ENCODE results near the gene PPP6R2.

PPP6R2 gene

DNA sequence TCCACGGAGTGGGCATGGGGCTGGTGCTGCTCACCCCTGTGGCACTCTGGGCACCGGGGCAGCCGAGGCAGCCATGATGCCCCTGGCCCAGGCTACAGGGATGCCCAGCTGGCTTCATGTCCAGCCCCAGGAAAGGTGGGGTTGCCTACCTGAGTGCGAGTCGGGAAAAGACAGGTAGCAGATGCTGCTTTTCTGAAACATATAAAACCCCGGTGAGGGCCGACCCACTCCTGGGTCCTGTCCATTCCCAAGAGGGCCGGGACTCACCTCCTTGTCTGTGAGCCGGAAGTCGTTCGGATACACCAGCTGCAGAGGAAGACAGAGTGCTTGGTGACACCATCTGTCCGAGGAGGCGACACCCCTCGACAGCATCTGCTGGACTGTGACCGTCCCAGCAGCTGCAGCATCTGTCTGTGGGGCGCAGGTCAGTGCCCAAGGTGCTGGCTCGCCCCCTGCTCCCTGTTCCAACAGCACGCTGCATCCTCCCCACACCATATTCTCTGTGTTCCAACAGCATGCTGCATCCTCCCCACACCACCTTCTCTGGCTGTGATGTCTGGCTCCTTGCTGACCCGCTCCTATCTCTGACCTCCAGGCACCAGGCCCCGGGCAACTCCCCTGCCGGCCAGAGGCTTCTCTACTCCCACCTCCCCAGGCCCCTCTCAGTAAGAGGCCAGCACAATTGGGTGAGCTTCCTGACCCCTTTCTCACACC, 24.3 kb upstream of the PPP6R2 start (continued):
- TF ChIP-seq, protein P1, sequence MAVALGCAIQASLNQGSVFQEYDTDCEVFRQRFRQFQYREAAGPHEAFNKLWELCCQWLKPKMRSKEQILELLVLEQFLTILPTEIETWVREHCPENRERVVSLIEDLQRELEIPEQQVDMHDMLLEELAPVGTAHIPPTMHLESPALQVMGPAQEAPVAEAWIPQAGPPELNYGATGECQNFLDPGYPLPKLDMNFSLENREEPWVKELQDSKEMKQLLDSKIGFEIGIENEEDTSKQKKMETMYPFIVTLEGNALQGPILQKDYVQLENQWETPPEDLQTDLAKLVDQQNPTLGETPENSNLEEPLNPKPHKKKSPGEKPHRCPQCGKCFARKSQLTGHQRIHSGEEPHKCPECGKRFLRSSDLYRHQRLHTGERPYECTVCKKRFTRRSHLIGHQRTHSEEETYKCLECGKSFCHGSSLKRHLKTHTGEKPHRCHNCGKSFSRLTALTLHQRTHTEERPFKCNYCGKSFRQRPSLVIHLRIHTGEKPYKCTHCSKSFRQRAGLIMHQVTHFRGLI (tag by site-specific recombination; IDR thresholded peaks at IDR 0.05), result no peak
- TF ChIP-seq, protein P2, sequence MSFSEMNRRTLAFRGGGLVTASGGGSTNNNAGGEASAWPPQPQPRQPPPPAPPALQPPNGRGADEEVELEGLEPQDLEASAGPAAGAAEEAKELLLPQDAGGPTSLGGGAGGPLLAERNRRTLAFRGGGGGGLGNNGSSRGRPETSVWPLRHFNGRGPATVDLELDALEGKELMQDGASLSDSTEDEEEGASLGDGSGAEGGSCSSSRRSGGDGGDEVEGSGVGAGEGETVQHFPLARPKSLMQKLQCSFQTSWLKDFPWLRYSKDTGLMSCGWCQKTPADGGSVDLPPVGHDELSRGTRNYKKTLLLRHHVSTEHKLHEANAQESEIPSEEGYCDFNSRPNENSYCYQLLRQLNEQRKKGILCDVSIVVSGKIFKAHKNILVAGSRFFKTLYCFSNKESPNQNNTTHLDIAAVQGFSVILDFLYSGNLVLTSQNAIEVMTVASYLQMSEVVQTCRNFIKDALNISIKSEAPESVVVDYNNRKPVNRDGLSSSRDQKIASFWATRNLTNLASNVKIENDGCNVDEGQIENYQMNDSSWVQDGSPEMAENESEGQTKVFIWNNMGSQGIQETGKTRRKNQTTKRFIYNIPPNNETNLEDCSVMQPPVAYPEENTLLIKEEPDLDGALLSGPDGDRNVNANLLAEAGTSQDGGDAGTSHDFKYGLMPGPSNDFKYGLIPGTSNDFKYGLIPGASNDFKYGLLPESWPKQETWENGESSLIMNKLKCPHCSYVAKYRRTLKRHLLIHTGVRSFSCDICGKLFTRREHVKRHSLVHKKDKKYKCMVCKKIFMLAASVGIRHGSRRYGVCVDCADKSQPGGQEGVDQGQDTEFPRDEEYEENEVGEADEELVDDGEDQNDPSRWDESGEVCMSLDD (tag by site-specific recombination; IDR thresholded peaks at IDR 0.05), result no peak
- no peak for TF ChIP-seq ZNF548 (tag by site-specific recombination; IDR thresholded peaks at IDR 0.05)
- TF ChIP-seq KLF16 (tag by site-specific recombination; IDR thresholded peaks at IDR 0.05), result no peak
- no peak for TF ChIP-seq ZNF707 (tag by site-specific recombination; IDR thresholded peaks at IDR 0.05)
- TF ChIP-seq ZNF660 (tag by site-specific recombination; IDR thresholded peaks at IDR 0.05), result no peak
- TF ChIP-seq, protein P3, sequence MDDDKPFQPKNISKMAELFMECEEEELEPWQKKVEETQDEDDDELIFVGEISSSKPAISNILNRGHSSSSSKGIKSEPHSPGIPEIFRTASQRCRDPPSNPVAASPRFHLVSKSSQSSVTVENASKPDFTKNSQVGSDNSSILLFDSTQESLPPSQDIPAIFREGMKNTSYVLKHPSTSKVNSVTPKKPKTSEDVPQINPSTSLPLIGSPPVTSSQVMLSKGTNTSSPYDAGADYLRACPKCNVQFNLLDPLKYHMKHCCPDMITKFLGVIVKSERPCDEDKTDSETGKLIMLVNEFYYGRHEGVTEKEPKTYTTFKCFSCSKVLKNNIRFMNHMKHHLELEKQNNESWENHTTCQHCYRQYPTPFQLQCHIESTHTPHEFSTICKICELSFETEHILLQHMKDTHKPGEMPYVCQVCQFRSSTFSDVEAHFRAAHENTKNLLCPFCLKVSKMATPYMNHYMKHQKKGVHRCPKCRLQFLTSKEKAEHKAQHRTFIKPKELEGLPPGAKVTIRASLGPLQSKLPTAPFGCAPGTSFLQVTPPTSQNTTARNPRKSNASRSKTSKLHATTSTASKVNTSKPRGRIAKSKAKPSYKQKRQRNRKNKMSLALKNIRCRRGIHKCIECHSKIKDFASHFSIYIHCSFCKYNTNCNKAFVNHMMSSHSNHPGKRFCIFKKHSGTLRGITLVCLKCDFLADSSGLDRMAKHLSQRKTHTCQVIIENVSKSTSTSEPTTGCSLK (tag by site-specific recombination; IDR thresholded peaks at IDR 0.05), result no peak
- TF ChIP-seq, protein P4, sequence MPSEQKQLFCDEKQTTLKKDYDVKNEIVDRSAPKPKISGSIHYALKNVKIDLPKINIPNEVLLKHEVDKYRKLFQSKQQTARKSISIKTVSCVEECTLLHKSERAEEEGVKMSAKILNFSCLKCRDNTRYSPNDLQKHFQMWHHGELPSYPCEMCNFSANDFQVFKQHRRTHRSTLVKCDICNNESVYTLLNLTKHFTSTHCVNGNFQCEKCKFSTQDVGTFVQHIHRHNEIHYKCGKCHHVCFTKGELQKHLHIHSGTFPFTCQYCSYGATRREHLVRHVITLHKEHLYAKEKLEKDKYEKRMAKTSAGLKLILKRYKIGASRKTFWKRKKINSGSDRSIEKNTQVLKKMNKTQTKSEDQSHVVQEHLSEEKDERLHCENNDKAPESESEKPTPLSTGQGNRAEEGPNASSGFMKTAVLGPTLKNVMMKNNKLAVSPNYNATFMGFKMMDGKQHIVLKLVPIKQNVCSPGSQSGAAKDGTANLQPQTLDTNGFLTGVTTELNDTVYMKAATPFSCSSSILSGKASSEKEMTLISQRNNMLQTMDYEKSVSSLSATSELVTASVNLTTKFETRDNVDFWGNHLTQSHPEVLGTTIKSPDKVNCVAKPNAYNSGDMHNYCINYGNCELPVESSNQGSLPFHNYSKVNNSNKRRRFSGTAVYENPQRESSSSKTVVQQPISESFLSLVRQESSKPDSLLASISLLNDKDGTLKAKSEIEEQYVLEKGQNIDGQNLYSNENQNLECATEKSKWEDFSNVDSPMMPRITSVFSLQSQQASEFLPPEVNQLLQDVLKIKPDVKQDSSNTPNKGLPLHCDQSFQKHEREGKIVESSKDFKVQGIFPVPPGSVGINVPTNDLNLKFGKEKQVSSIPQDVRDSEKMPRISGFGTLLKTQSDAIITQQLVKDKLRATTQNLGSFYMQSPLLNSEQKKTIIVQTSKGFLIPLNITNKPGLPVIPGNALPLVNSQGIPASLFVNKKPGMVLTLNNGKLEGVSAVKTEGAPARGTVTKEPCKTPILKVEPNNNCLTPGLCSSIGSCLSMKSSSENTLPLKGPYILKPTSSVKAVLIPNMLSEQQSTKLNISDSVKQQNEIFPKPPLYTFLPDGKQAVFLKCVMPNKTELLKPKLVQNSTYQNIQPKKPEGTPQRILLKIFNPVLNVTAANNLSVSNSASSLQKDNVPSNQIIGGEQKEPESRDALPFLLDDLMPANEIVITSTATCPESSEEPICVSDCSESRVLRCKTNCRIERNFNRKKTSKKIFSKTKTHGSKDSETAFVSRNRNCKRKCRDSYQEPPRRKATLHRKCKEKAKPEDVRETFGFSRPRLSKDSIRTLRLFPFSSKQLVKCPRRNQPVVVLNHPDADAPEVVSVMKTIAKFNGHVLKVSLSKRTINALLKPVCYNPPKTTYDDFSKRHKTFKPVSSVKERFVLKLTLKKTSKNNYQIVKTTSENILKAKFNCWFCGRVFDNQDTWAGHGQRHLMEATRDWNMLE (tag by site-specific recombination; conservative IDR thresholded peaks at IDR 0.05; ENCODE audit: low read depth), result no peak
- TF ChIP-seq, protein P5, sequence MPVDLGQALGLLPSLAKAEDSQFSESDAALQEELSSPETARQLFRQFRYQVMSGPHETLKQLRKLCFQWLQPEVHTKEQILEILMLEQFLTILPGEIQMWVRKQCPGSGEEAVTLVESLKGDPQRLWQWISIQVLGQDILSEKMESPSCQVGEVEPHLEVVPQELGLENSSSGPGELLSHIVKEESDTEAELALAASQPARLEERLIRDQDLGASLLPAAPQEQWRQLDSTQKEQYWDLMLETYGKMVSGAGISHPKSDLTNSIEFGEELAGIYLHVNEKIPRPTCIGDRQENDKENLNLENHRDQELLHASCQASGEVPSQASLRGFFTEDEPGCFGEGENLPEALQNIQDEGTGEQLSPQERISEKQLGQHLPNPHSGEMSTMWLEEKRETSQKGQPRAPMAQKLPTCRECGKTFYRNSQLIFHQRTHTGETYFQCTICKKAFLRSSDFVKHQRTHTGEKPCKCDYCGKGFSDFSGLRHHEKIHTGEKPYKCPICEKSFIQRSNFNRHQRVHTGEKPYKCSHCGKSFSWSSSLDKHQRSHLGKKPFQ (tag by site-specific recombination; IDR thresholded peaks at IDR 0.05), result no peak
- TF ChIP-seq, protein P6, sequence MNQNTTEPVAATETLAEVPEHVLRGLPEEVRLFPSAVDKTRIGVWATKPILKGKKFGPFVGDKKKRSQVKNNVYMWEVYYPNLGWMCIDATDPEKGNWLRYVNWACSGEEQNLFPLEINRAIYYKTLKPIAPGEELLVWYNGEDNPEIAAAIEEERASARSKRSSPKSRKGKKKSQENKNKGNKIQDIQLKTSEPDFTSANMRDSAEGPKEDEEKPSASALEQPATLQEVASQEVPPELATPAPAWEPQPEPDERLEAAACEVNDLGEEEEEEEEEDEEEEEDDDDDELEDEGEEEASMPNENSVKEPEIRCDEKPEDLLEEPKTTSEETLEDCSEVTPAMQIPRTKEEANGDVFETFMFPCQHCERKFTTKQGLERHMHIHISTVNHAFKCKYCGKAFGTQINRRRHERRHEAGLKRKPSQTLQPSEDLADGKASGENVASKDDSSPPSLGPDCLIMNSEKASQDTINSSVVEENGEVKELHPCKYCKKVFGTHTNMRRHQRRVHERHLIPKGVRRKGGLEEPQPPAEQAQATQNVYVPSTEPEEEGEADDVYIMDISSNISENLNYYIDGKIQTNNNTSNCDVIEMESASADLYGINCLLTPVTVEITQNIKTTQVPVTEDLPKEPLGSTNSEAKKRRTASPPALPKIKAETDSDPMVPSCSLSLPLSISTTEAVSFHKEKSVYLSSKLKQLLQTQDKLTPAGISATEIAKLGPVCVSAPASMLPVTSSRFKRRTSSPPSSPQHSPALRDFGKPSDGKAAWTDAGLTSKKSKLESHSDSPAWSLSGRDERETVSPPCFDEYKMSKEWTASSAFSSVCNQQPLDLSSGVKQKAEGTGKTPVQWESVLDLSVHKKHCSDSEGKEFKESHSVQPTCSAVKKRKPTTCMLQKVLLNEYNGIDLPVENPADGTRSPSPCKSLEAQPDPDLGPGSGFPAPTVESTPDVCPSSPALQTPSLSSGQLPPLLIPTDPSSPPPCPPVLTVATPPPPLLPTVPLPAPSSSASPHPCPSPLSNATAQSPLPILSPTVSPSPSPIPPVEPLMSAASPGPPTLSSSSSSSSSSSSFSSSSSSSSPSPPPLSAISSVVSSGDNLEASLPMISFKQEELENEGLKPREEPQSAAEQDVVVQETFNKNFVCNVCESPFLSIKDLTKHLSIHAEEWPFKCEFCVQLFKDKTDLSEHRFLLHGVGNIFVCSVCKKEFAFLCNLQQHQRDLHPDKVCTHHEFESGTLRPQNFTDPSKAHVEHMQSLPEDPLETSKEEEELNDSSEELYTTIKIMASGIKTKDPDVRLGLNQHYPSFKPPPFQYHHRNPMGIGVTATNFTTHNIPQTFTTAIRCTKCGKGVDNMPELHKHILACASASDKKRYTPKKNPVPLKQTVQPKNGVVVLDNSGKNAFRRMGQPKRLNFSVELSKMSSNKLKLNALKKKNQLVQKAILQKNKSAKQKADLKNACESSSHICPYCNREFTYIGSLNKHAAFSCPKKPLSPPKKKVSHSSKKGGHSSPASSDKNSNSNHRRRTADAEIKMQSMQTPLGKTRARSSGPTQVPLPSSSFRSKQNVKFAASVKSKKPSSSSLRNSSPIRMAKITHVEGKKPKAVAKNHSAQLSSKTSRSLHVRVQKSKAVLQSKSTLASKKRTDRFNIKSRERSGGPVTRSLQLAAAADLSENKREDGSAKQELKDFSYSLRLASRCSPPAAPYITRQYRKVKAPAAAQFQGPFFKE (tag by site-specific recombination; IDR thresholded peaks at IDR 0.05; ENCODE audit: borderline replicate concordance), result no peak
- no peak for TF ChIP-seq ZNF621 (tag by site-specific recombination; IDR thresholded peaks at IDR 0.05)
- no peak for TF ChIP-seq ZNF830 (tag by site-specific recombination; IDR thresholded peaks at IDR 0.05; ENCODE audit: low read depth)
